Measurements from ENCODE around the gene TNFRSF9.
"Not testable (repeated sequence)": the region's sequence is repeated elsewhere in the genome, so short reads cannot be mapped to it uniquely, and the experiment has no call there.

DNA sequence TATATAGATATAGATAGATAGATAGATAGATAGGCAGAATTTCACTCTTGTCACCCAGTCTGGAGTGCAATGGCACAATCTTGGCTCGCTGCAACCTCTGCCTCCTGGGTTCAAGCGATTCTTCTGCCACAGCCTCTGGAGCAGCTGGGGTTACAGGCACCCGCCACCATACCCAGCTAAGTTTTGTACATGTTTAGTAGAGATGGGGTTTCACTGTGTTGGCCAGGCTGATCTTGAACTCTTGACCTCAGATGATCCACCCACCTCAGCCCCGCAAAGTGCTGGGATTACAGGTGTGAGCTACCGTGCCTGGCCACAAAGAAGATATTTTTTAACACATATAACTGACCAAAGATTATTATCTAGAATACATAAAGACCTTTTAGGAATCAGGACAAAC lies 22.7 kb downstream of the TNFRSF9 start:
- TF ChIP-seq CTCF, POLR2A (IDR thresholded peaks at IDR 0.05): not testable (repeated sequence)
